OCI-M2 (cell line): Measurements from ENCODE around the gene SLC4A1AP.

ENCODE experiments used
- DNase-seq: peaks from one replicate; lab custom pipeline; 2025; ENCODE audit not compliant: unreplicated experiment; lab: John Stamatoyannopoulos, UW

Gene SLC4A1AP

GRCh38 chr2:27739058-27739373, 75.3 kb downstream of the SLC4A1AP start:
- no peak for DNase-seq

GRCh38 chr2:27741673-27742072, 78.0 kb downstream of the SLC4A1AP start:
- no peak for DNase-seq

GRCh38 chr2:27742571-27742970, 78.9 kb downstream of the SLC4A1AP start:
- DNase-seq, result no peak
